Heart left ventricle (tissue), 16 donors: Measurements from ENCODE around the gene AMZ2. TPM values are rescaled to one million over a fixed set of nuclear protein-coding genes. Genes with fewer than 3 reads are reported as not detected.
"Not testable (repeated sequence)": the region's sequence is repeated elsewhere in the genome, so short reads cannot be mapped to it uniquely, and the experiment has no call there.

Experiments
- ATAC-seq, 4 donors: fragments of 200-7000 bp; cut with Tn5 transposase; one replicate each; pipeline ENCODE4 v1.9.1; 2020 to 2022; ENCODE audit warnings: moderate library complexity in 4 of 4, mild to moderate bottlenecking in 3 of 4, moderate number of reproducible peaks in 1 of 4
- DNase-seq, 5 donors: peaks; one replicate each; pipeline ENCODE4 v3.0.0-alpha.2; 2020
- H3K27ac ChIP-seq, 12 donors: fragments of 200-600 bp; sonication (generic) in 4 of 12; one replicate each; pipeline versions ENCODE4 v1.5.0 to v1.8.0; 2016 to 2022; ENCODE audit warnings: mild to moderate bottlenecking in 2 of 12
- H3K27me3 ChIP-seq, 9 donors: fragments of 200-600 bp; sonication (generic) in 2 of 9; one replicate each; pipeline versions ENCODE4 v1.5.1 to v1.8.0; 2016 to 2022; ENCODE audit warnings: mild to moderate bottlenecking in 3 of 9
- H3K36me3 ChIP-seq, 9 donors: fragments of 200-600 bp; sonication (generic) in 2 of 9; one replicate each; pipeline versions ENCODE4 v1.5.0 to v1.8.0; 2018 to 2022; ENCODE audit warnings: mild to moderate bottlenecking in 2 of 9
- H3K4me1 ChIP-seq, 12 donors: fragments of 200-600 bp; sonication (generic) in 4 of 12; one replicate each; pipeline versions ENCODE4 v1.5.0 to v1.8.0; 2016 to 2022; ENCODE audit warnings: mild to moderate bottlenecking in 3 of 12
- H3K4me3 ChIP-seq, 12 donors: fragments of 200-600 bp; sonication (generic) in 4 of 12; one replicate each; pipeline versions ENCODE4 v1.5.0 to v1.8.0; 2017 to 2022; ENCODE audit warnings: mild to moderate bottlenecking in 9 of 12, moderate library complexity in 4 of 12
- H3K9me3 ChIP-seq, 12 donors: fragments of 200-600 bp; sonication (generic) in 4 of 12; one replicate each; pipeline versions ENCODE4 v1.5.0 to v1.8.0; 2016 to 2022; ENCODE audit warnings: mild to moderate bottlenecking in 1 of 12
- POLR2A ChIP-seq, 2 donors: fragments of 450-650 bp; IDR thresholded peaks; one replicate each; pipeline ENCODE4 v1.6.1; 2017; ENCODE audit warnings: antibody characterized with exemption in 2 of 2, mild to moderate bottlenecking in 2 of 2, moderate library complexity in 2 of 2
- WGBS, 4 donors: extraction: QIAGEN DNeasy Blood & Tissue Kit in 2 of 4; methylation state at CpG; one replicate each; pipeline versions ENCODE4 v1.1.5 to v1.1.7; 2013 to 2018; 5-methylcytosine and 5-hydroxymethylcytosine counted together
- intact Hi-C, 10 donors: fragments of 100-400 bp; cut with DNase I; formaldehyde crosslinking; loops; one replicate each; pipeline versions ENCODE4 v1.11.1 to v1.14.2; 2022
- polyA plus RNA-seq, 2 donors: library from polyadenylated mRNA; stranded (reverse); fragments of 200-250 nt; gene quantifications; one replicate each; pipeline ENCODE4 v1.2.3, GENCODE V29; 2013
- total RNA-seq, 9 donors: library from RNA; depleted of rRNA in 2 of 9; stranded (reverse); fragments of >200 nt in 2 of 9; fragmentation: NEBNext Ultra II Directional in 3 of 9; extraction: Animal tissue kit (Norgen Biotek cat#: 25700) in 3 of 9; gene quantifications; one replicate each; pipeline versions ENCODE4 v1.1.0 to v1.2.4, GENCODE V29; 2016 to 2023
- TF ChIP-seq, protein P1 (sequence below), 12 donors: fragments of 200-600 bp; sonication (generic) in 4 of 12; IDR thresholded peaks; one replicate each; pipeline versions ENCODE4 v1.5.0 to v1.8.0; 2018 to 2022; ENCODE audit warnings: antibody characterized with exemption in 12 of 12, mild to moderate bottlenecking in 5 of 12
- donor health status: ischemic (EF 13 %, LVEDD 7.1; RV severe dilation, severe dysfunction).
- donor health status: healthy with polysubstance abuse.
- donor health status: DM: no; HTN: yes; CAD: no.
- donor health status: DM: no; HTN: no; CAD: no.
- donor health status: ischemic (EF 25% LVEDD 6.9; RV normal size, moderate dysfunction).
- donor health status: ischemic (EF 25% LVEDD 5.7; RV mildly dilated, moderate dysfunction).
- donor health status: healthy.
- donor health status: DM: yes; HTN: yes; CAD: no.
- donor health status: ischemic (EF 35%, LVEDD 5.7; RV mildly dilated, moderate dysfunction).
- donor health status: nonischemic (EF 11% LVEDD 7.7; RV severe dilation, severe dysfunction).
- donor health status: DM: yes; HTN: yes; CAD: no.
- donor health status: PGD.
- donor health status: ischemic (EF 29% LVEDD 5.4; RV normal size, mild dysfunction).
- donor health status: nonischemic (EF 23%, LVEDD 6.1; RV moderate dilation, normal function).

Gene AMZ2
- total and polyA plus RNA-seq, 11 donors, result 52.9 to 141 (median 89.1) TPM

- DNase-seq (no peak), ATAC-seq (no peak)
- H3K9me3 ChIP-seq, result no peaks in the 10 kb centered on the region
- peaks cover 0 to 13% (median 5%) of the 10 kb centered on the region in 12 donors for H3K4me1 ChIP-seq
- H3K27ac ChIP-seq, result no peak overlapping the region
- WGBS, 4 donors, result 86 to 91% (median 87%) methylated on average over 10 of the region's 10 CpGs
- intact Hi-C loops, result loop anchor here in 1 of 10 donors (10.0 kb wide), 1 partner anchor 356 kb away; no protein-coding TSS in a partner anchor
- no peak for TF ChIP-seq POLR2A (IDR thresholded peaks at IDR 0.05)
- TF ChIP-seq, protein P1, sequence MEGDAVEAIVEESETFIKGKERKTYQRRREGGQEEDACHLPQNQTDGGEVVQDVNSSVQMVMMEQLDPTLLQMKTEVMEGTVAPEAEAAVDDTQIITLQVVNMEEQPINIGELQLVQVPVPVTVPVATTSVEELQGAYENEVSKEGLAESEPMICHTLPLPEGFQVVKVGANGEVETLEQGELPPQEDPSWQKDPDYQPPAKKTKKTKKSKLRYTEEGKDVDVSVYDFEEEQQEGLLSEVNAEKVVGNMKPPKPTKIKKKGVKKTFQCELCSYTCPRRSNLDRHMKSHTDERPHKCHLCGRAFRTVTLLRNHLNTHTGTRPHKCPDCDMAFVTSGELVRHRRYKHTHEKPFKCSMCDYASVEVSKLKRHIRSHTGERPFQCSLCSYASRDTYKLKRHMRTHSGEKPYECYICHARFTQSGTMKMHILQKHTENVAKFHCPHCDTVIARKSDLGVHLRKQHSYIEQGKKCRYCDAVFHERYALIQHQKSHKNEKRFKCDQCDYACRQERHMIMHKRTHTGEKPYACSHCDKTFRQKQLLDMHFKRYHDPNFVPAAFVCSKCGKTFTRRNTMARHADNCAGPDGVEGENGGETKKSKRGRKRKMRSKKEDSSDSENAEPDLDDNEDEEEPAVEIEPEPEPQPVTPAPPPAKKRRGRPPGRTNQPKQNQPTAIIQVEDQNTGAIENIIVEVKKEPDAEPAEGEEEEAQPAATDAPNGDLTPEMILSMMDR (IDR thresholded peaks at IDR 0.05), result no peak
- no peak overlapping the region for H3K4me3 ChIP-seq
- no peaks in the 10 kb centered on the region for H3K27me3 ChIP-seq
- peaks cover 0 to 22% (median 8%) of the 10 kb centered on the region in 9 donors for H3K36me3 ChIP-seq
Measured at GRCh38 chr17:68210570-68211315, 37.1 kb upstream of the AMZ2 start.

- H3K9me3 ChIP-seq, H3K4me3 ChIP-seq, H3K27ac ChIP-seq, H3K27me3 ChIP-seq, DNase-seq, H3K4me1 ChIP-seq: not testable (repeated sequence)
- peak in 1 of 4 donors; percentile 30 for ATAC-seq
- intact Hi-C loops, result loop anchor here in 1 of 10 donors (10.0 kb wide), 1 partner anchor 359 kb away; no protein-coding TSS in a partner anchor
- peaks cover 0 to 29% (median 8%) of the 10 kb centered on the region in 9 donors for H3K36me3 ChIP-seq
- WGBS, 4 donors, result 55 to 68% (median 59%) methylated on average over 11 of the region's 11 CpGs
Measured at GRCh38 chr17:68213428-68214411, 34.1 kb upstream of the AMZ2 start.

DNA sequence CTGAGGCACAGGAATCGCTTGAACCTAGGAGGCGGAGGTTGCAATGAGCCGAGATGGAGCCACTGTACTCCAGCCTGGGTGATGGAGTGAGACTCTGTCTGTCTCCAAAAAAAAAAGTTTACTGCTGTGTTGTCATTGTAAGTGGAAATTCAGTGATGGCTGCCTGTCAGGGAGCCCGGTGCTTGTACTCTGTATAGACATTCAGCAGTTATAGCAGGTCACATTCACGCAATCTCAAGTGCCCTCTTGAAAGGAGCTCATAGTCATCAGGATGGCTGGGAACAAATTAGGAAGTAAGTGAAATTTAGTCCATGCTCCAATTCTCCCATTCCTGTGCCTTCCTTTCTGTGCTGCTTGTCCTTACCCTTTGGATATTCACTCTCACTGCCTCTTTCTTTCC is 32.4 kb upstream of the AMZ2 start:
- not testable (repeated sequence) for DNase-seq, H3K9me3 ChIP-seq, H3K4me3 ChIP-seq, H3K27me3 ChIP-seq, H3K4me1 ChIP-seq
- H3K36me3 ChIP-seq, result peaks cover 0 to 19% (median 1%) of the 10 kb centered on the region in 9 donors
- peak overlapping the region in 1 of 12 donors; percentile 16 for H3K27ac ChIP-seq
- WGBS, 4 donors, result 56 to 67% (median 60%) methylated on average over 2 to 5 of the region's 5 CpGs; no CpG with 5 or more reads in 1 of the 4 donors
- peak in 2 of 4 donors; percentile 90 to 94 for ATAC-seq
- intact Hi-C loops, result loop anchor here in 1 of 10 donors (10.0 kb wide), 1 partner anchor 361 kb away; no protein-coding TSS in a partner anchor

GRCh38 chr17:68219429-68219828 is 28.4 kb upstream of the AMZ2 start:
- intact Hi-C loops, result loop anchor here in 1 of 10 donors (10.0 kb wide), 1 partner anchor 365 kb away; no protein-coding TSS in a partner anchor
- H3K27me3 ChIP-seq, ATAC-seq: not testable (repeated sequence)

GRCh38 chr17:68220186-68220585 is 27.7 kb upstream of the AMZ2 start:
- H3K36me3 ChIP-seq, H3K9me3 ChIP-seq, H3K27ac ChIP-seq, H3K4me3 ChIP-seq, ATAC-seq, H3K4me1 ChIP-seq, H3K27me3 ChIP-seq, DNase-seq, intact Hi-C loops: not testable (repeated sequence)
- 83 to 98% (median 97%) methylated on average over 1 to 2 of the region's 2 CpGs for WGBS, 4 donors

More at GRCh38 chr17:68219429-68219828, 28.4 kb upstream of the AMZ2 start:
- not testable (repeated sequence) for H3K9me3 ChIP-seq, H3K36me3 ChIP-seq, DNase-seq, H3K27ac ChIP-seq, H3K4me3 ChIP-seq, H3K4me1 ChIP-seq
- WGBS, 4 donors, result 91 to 98% (median 98%) methylated on average over 5 of the region's 5 CpGs

GRCh38 chr17:68220786-68221185 is 27.1 kb upstream of the AMZ2 start:
- H3K27ac ChIP-seq, H3K4me1 ChIP-seq, H3K27me3 ChIP-seq, H3K36me3 ChIP-seq, H3K4me3 ChIP-seq, intact Hi-C loops, H3K9me3 ChIP-seq, ATAC-seq, DNase-seq: not testable (repeated sequence)
- 92 to 98% (median 96%) methylated on average over 12 of the region's 12 CpGs for WGBS, 4 donors
